SH-SY5Y (cell line): ENCODE data around the gene BACE2.

ENCODE experiments used
- GATA2 ChIP-seq: IDR thresholded peaks from 2 replicates; pipeline ENCODE4 v1.6.1; 2011; ENCODE audit warnings: mild to moderate bottlenecking, low read depth, low read length
- GATA3 ChIP-seq: IDR thresholded peaks from 2 replicates; pipeline ENCODE4 v1.6.1; 2011; ENCODE audit warnings: low read depth, mild to moderate bottlenecking, low read length, moderate library complexity

DNA sequence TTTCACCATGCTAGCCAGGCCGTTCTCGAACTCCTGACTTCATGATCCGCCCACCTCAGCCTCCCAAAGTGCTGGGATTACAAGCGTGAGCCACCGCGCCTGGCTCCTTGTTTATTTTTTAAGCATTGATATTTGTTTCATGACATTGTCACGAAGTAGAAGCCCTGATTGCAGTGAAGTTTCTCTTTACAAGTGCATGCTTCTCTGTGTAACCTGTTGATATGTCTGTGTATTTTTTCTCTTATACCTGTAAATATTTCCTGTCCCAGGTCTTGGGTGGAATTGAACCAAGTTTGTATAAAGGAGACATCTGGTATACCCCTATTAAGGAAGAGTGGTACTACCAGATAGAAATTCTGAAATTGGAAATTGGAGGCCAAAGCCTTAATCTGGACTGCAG, 75.1 kb downstream of the BACE2 start:
- no peak for TF ChIP-seq GATA2
- no peak for TF ChIP-seq GATA3
